ENCODE results near the gene EPHA2.

The EPHA2 gene

GRCh38 chr1:16093611-16094010 is 62.3 kb downstream of the EPHA2 start:
- no peak for DNase-seq (ENCODE audit: low read depth)
- TF ChIP-seq CTCF (conservative IDR thresholded peaks at IDR 0.05; ENCODE audit: low read depth, low read length) = no peak
- no peak overlapping the region for H3K4me3 ChIP-seq (ENCODE audit: low read length)

GRCh38 chr1:16092923-16093511 is 62.9 kb downstream of the EPHA2 start:
- DNase-seq (ENCODE audit: low read depth) = no peak
- no peak overlapping the region for H3K4me3 ChIP-seq (ENCODE audit: low read length)
- no peak for TF ChIP-seq CTCF (conservative IDR thresholded peaks at IDR 0.05; ENCODE audit: low read depth, low read length)

- no peak for TF ChIP-seq CTCF (conservative IDR thresholded peaks at IDR 0.05; ENCODE audit: low read depth, low read length)
- DNase-seq (ENCODE audit: low read depth) = no peak
- H3K4me3 ChIP-seq (ENCODE audit: low read length) = no peak overlapping the region
Measured at GRCh38 chr1:16092097-16092922, 63.6 kb downstream of the EPHA2 start.

- no peak for DNase-seq (ENCODE audit: low read depth)
- H3K4me3 ChIP-seq (ENCODE audit: low read length) = no peak overlapping the region
- TF ChIP-seq CTCF (conservative IDR thresholded peaks at IDR 0.05; ENCODE audit: low read depth, low read length) = no peak
Measured at GRCh38 chr1:16091296-16091695, 64.6 kb downstream of the EPHA2 start.

- TF ChIP-seq CTCF (conservative IDR thresholded peaks at IDR 0.05; ENCODE audit: low read depth, low read length) = no peak
- H3K4me3 ChIP-seq (ENCODE audit: low read length) = no peak overlapping the region
- DNase-seq (ENCODE audit: low read depth) = no peak
Measured at GRCh38 chr1:16090076-16090826, 65.6 kb downstream of the EPHA2 start.

- H3K4me3 ChIP-seq (ENCODE audit: low read length) = no peak overlapping the region
- no peak for DNase-seq (ENCODE audit: low read depth)
- TF ChIP-seq CTCF (conservative IDR thresholded peaks at IDR 0.05; ENCODE audit: low read depth, low read length) = no peak
Measured at GRCh38 chr1:16088996-16089395, 66.9 kb downstream of the EPHA2 start.
